ENCODE data around the gene KIF24. TPM values are rescaled to one million over a fixed set of nuclear protein-coding genes. Genes with fewer than 3 reads are reported as not detected.
"Not testable (repeated sequence)": the region's sequence is repeated elsewhere in the genome, so short reads cannot be mapped to it uniquely, and the experiment has no call there.

KIF24 gene
- total RNA-seq, 2 donors from 2014 or later: 0.34 to 0.59 TPM

GRCh38 chr9:34366365-34366764 lies 37.3 kb upstream of the KIF24 start:
- DNase-seq: no peak
- no peak for ATAC-seq

GRCh38 chr9:34365282-34365681 lies 36.2 kb upstream of the KIF24 start:
- DNase-seq (no peak), ATAC-seq (no peak)
- intact Hi-C loops (cut with DNase I): no loop called here

More at GRCh38 chr9:34366365-34366764, 37.3 kb upstream of the KIF24 start:
- intact Hi-C loops (cut with DNase I): no loop called here

GRCh38 chr9:34363619-34364351 lies 34.7 kb upstream of the KIF24 start:
- ATAC-seq: peak; percentile 74 to 83
- DNase-seq: peak; percentile 56
- intact Hi-C loops (cut with DNase I): no loop called here

- intact Hi-C loops (cut with DNase I): no loop called here
- no peak for ATAC-seq
- no peak for DNase-seq
Measured at GRCh38 chr9:34362614-34363214, 33.6 kb upstream of the KIF24 start.

GRCh38 chr9:34352957-34353356 lies 23.9 kb upstream of the KIF24 start:
- ATAC-seq; intact Hi-C loops (cut with DNase I); DNase-seq: not testable (repeated sequence)

GRCh38 chr9:34352122-34352652 lies 23.1 kb upstream of the KIF24 start:
- intact Hi-C loops (cut with DNase I); ATAC-seq; DNase-seq: not testable (repeated sequence)

- DNase-seq (no peak), ATAC-seq (no peak)
- intact Hi-C loops (cut with DNase I): no loop called here
Measured at GRCh38 chr9:34349324-34349723, 20.3 kb upstream of the KIF24 start.

- ATAC-seq (no peak), DNase-seq (no peak)
- intact Hi-C loops (cut with DNase I): no loop called here
Measured at GRCh38 chr9:34347800-34348158, 18.7 kb upstream of the KIF24 start.

- intact Hi-C loops (cut with DNase I): no loop called here
- DNase-seq: no peak
- ATAC-seq: no peak
Measured at GRCh38 chr9:34346873-34347799, 18.1 kb upstream of the KIF24 start.

GRCh38 chr9:34343605-34344004 lies 14.5 kb upstream of the KIF24 start:
- no peak for DNase-seq
- ATAC-seq: peak in 1 of 2 donors; percentile 24
- intact Hi-C loops (cut with DNase I): no loop called here

GRCh38 chr9:34343090-34343489 lies 14.0 kb upstream of the KIF24 start:
- intact Hi-C loops (cut with DNase I): no loop called here
- peak; percentile 70 for DNase-seq
- ATAC-seq: peak; percentile 86

GRCh38 chr9:34341659-34342295 lies 12.7 kb upstream of the KIF24 start:
- ATAC-seq: peak in 1 of 2 donors; percentile 32
- intact Hi-C loops (cut with DNase I): no loop called here
- no peak for DNase-seq

- ATAC-seq (no peak), DNase-seq (no peak)
- intact Hi-C loops (cut with DNase I): loop anchor here (10.0 kb wide), 2 partner anchors 166 to 266 kb away; no protein-coding TSS in a partner anchor
Measured at GRCh38 chr9:34338665-34339385, 9.8 kb upstream of the KIF24 start.

- not testable (repeated sequence) for DNase-seq, ATAC-seq
- intact Hi-C loops (cut with DNase I): loop anchor here (10.0 kb wide), 2 partner anchors 167 to 267 kb away; no protein-coding TSS in a partner anchor
Measured at GRCh38 chr9:34338079-34338478, 9.0 kb upstream of the KIF24 start.

- DNase-seq: no peak
- no peak for ATAC-seq
- intact Hi-C loops (cut with DNase I): loop anchor here (10.0 kb wide), 2 partner anchors 167 to 267 kb away; no protein-coding TSS in a partner anchor
Measured at GRCh38 chr9:34337403-34337802, 8.3 kb upstream of the KIF24 start.

GRCh38 chr9:34335376-34335775 lies 6.3 kb upstream of the KIF24 start:
- no peak for ATAC-seq
- DNase-seq: no peak
- intact Hi-C loops (cut with DNase I): loop anchor here (2.0 to 10.0 kb wide), 3 partner anchors 169 to 269 kb away; no protein-coding TSS in a partner anchor

GRCh38 chr9:34334916-34335315 lies 5.8 kb upstream of the KIF24 start:
- intact Hi-C loops (cut with DNase I): loop anchor here (2.0 to 10.0 kb wide), 4 partner anchors 42 to 270 kb away; partner anchors contain the start of gene MYORG (in 1 of the 2)
- ATAC-seq: no peak
- DNase-seq: no peak

- DNase-seq (no peak), ATAC-seq (peak in 1 of 2 donors; percentile 21)
- intact Hi-C loops (cut with DNase I): loop anchor here (2.0 to 10.0 kb wide), 4 partner anchors 43 to 270 kb away; partner anchors contain the start of gene MYORG (in 1 of the 2)
Measured at GRCh38 chr9:34334337-34334824, 5.3 kb upstream of the KIF24 start.

All from left cardiac atrium (tissue), 4 donors.